HepG2 (cell line): ENCODE data around the gene NAV2. TPM values are rescaled to one million over a fixed set of nuclear protein-coding genes. Genes with fewer than 3 reads are reported as not detected.

ENCODE experiments used
- ASH2L ChIP-seq: fragments of 300-600, 200-600 bp; sonication (generic); IDR thresholded peaks from 2 replicates; pipeline ENCODE4 v1.7.0; 2017; ENCODE audit warnings: low read depth, mild to moderate bottlenecking, moderate library complexity, mixed read lengths, low read length; ENCODE audit not compliant: insufficient read length
- ETV5 ChIP-seq: IDR thresholded peaks from 2 replicates; pipeline ENCODE4 v1.6.1; 2018; ENCODE audit warnings: missing biosample characterization, missing genetic modification reagents, inconsistent platforms, borderline replicate concordance
- HNRNPL ChIP-seq: fragments of 200-400 bp; formaldehyde crosslinking; IDR thresholded peaks from 2 replicates; pipeline ENCODE4 v1.6.1; 2017; ENCODE audit warnings: mild to moderate bottlenecking, low read depth, low read length
- HOXA5 ChIP-seq: sonication (generic); formaldehyde crosslinking; IDR thresholded peaks from 2 replicates; pipeline ENCODE4 v1.4.0; 2020; ENCODE audit warnings: missing genetic modification reagents
- JUN ChIP-seq: sonication (generic); formaldehyde crosslinking; IDR thresholded peaks from 2 replicates; pipeline ENCODE4 v1.4.0; 2020; ENCODE audit warnings: mild to moderate bottlenecking, missing genetic modification reagents
- ONECUT2 ChIP-seq: sonication (generic); formaldehyde crosslinking; IDR thresholded peaks from 2 replicates; pipeline ENCODE4 v1.4.0; 2020; ENCODE audit warnings: missing genetic modification reagents
- POLR2A ChIP-seq, 2 experiments: IDR thresholded peaks; 2 replicates each; pipeline ENCODE4 v1.6.1; 2011; ENCODE audit warnings: low read depth in 2 of 2, low read length in 2 of 2, mild to moderate bottlenecking in 1 of 2, moderate library complexity in 1 of 2; ENCODE audit not compliant: insufficient read depth in 1 of 2
- PPARG ChIP-seq: conservative IDR thresholded peaks from 2 replicates; pipeline ENCODE4 v1.6.1; 2016; ENCODE audit warnings: missing biosample characterization, missing genetic modification reagents
- RFXANK ChIP-seq: IDR thresholded peaks from 2 replicates; pipeline ENCODE4 v1.6.1; 2016
- SP1 ChIP-seq, 2 experiments: fragments of 450-650 bp in 1 of 2; sonication (generic) in 1 of 2; formaldehyde crosslinking in 1 of 2; IDR thresholded peaks; 2 replicates each; pipeline versions ENCODE4 v1.4.0 to v1.6.1; 2016 to 2020; ENCODE audit warnings: missing genetic modification reagents in 1 of 2
- ZEB1 ChIP-seq: IDR thresholded peaks from 2 replicates; pipeline ENCODE4 v1.6.1; 2012; ENCODE audit warnings: mild to moderate bottlenecking, low read depth, inconsistent platforms; ENCODE audit not compliant: insufficient replicate concordance
- ZFY ChIP-seq: sonication (generic); formaldehyde crosslinking; IDR thresholded peaks from 2 replicates; pipeline ENCODE4 v1.4.0; 2020; ENCODE audit warnings: missing genetic modification reagents
- ZNF547 ChIP-seq: sonication (generic); formaldehyde crosslinking; IDR thresholded peaks from 2 replicates; pipeline ENCODE4 v1.5.1; 2020; ENCODE audit warnings: mild to moderate bottlenecking, missing genetic modification reagents
- ZNF598 ChIP-seq: sonication (generic); formaldehyde crosslinking; IDR thresholded peaks from 2 replicates; pipeline ENCODE4 v1.5.1; 2020; ENCODE audit warnings: mild to moderate bottlenecking, missing genetic modification reagents, borderline replicate concordance
- ZNF652 ChIP-seq: IDR thresholded peaks from 2 replicates; pipeline ENCODE4 v1.6.1; 2016; ENCODE audit warnings: low read depth, borderline replicate concordance
- polyA plus RNA-seq, 8 experiments: library from polyadenylated mRNA; depleted of rRNA in 3 of 8; stranded (reverse) in 7 of 8; unstranded in 1 of 8; fragments of >200 nt; fragmentation: Illumina TruSeq in 4 of 8; extraction: Trizol in 4 of 8; gene quantifications; 2 replicates each; pipeline versions ENCODE4 v1.2.1 to v1.2.3, GENCODE V29; 2011 to 2016; ENCODE audit warnings: low read depth in 4 of 8, missing spikeins in 1 of 8, mixed read lengths in 1 of 8; ENCODE audit not compliant: insufficient read depth in 1 of 8
- total RNA-seq, 5 experiments: library from RNA; depleted of rRNA; stranded (reverse); fragments of >200 nt; fragmentation: Illumina TruSeq; extraction: Trizol; gene quantifications; 2 replicates each; pipeline ENCODE4 v1.2.3, GENCODE V29; 2016; ENCODE audit warnings: low read depth in 1 of 5
- TF ChIP-seq, protein P1 (sequence below): sonication (generic); formaldehyde crosslinking; IDR thresholded peaks from 2 replicates; pipeline ENCODE4 v1.8.0; 2022; ENCODE audit warnings: missing genetic modification reagents, mild to moderate bottlenecking, moderate library complexity, borderline replicate concordance
- TF ChIP-seq, protein P2 (sequence below), 2 experiments: fragments of 450-650 bp in 1 of 2; sonication (generic) in 1 of 2; formaldehyde crosslinking in 1 of 2; IDR thresholded peaks; 2 replicates each; pipeline versions ENCODE4 v1.6.1 to v1.8.0; 2016 to 2022; ENCODE audit warnings: antibody characterized with exemption in 1 of 2, mild to moderate bottlenecking in 1 of 2, missing genetic modification reagents in 1 of 2

NAV2 gene
- total and polyA plus RNA-seq, 2 of the 13 experiments (the other 11 are each of a cell fraction or from before 2014, with no cell fraction given): 9.3 to 34.6 TPM

DNA sequence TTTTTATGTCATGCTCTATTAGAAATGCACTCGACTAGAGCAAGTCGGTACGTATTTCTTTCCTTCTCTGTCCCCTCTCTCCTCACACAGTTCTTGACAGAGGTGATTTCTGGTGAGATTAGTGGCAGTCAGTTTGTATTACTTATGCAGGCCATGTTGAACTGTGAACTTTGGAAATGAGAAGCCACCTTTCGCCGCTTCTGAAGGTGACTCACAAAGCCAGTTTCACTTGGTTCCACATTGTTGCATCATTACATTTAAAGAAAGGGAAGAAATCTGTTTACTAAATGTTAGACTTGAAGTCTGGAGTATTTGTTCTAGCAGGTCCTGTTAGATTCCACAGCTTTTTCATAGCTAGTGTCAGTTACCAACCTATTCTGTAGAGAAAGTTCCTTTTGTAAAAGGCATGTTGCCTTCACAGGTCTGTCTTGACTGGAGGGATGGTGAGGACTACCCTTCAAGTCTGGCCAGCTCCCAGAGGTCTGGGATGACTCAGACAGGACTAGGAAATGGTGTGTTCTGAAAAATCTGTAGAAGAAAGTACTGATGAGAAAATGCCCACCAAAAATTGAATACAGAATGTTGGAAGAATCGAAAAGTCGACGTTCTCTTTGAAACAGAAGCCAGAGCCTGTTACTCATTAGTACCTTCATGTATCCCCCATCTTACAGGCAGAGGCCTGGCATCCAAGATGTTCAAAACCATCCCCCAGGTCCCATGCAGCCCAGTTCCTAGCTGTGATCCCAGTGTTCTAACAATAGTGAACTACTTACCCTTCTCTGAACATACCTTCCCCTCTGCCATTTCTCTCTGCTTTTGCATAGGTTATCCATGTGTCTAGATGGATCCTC is 266.3 kb downstream of the NAV2 start (continued):
- TF ChIP-seq, protein P1, sequence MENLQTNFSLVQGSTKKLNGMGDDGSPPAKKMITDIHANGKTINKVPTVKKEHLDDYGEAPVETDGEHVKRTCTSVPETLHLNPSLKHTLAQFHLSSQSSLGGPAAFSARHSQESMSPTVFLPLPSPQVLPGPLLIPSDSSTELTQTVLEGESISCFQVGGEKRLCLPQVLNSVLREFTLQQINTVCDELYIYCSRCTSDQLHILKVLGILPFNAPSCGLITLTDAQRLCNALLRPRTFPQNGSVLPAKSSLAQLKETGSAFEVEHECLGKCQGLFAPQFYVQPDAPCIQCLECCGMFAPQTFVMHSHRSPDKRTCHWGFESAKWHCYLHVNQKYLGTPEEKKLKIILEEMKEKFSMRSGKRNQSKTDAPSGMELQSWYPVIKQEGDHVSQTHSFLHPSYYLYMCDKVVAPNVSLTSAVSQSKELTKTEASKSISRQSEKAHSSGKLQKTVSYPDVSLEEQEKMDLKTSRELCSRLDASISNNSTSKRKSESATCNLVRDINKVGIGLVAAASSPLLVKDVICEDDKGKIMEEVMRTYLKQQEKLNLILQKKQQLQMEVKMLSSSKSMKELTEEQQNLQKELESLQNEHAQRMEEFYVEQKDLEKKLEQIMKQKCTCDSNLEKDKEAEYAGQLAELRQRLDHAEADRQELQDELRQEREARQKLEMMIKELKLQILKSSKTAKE (CRISPR knock-in tag): 0 out of 2 replicates have a peak, but pooled peaks have one; percentile 21
- TF ChIP-seq JUN (CRISPR knock-in tag) (peak; percentile 69; the same call in 1 of the 2 replicates), ZNF652 (peak; percentile 19; the same call in 1 of the 2 replicates), HNRNPL (no peak), ASH2L (no peak), ZEB1 (peak; percentile 53), ONECUT2 (CRISPR knock-in tag) (no peak), RFXANK (CRISPR knock-in tag) (no peak), ZNF547 (CRISPR knock-in tag) (no peak), POLR2A (IDR thresholded peaks at IDR 0.05; ENCODE audit: insufficient read depth in 1 of 2, low read depth in 2 of 2, low read length in 2 of 2) (peak; percentile 29 to 44; a peak in 1 of 4 replicates), ETV5 (CRISPR knock-in tag) (peak; percentile 75; the same call in 1 of the 2 replicates), ZNF598 (CRISPR knock-in tag) (no peak), ZFY (peak; percentile 28), HOXA5 (CRISPR knock-in tag) (no peak; the same call in 1 of the 2 replicates), SP1 (IDR thresholded peaks at IDR 0.05) (no peak), SP1 (CRISPR knock-in tag; IDR thresholded peaks at IDR 0.05) (no peak), PPARG (peak; percentile 42; the same call in 1 of the 2 replicates)
- TF ChIP-seq, protein P2, sequence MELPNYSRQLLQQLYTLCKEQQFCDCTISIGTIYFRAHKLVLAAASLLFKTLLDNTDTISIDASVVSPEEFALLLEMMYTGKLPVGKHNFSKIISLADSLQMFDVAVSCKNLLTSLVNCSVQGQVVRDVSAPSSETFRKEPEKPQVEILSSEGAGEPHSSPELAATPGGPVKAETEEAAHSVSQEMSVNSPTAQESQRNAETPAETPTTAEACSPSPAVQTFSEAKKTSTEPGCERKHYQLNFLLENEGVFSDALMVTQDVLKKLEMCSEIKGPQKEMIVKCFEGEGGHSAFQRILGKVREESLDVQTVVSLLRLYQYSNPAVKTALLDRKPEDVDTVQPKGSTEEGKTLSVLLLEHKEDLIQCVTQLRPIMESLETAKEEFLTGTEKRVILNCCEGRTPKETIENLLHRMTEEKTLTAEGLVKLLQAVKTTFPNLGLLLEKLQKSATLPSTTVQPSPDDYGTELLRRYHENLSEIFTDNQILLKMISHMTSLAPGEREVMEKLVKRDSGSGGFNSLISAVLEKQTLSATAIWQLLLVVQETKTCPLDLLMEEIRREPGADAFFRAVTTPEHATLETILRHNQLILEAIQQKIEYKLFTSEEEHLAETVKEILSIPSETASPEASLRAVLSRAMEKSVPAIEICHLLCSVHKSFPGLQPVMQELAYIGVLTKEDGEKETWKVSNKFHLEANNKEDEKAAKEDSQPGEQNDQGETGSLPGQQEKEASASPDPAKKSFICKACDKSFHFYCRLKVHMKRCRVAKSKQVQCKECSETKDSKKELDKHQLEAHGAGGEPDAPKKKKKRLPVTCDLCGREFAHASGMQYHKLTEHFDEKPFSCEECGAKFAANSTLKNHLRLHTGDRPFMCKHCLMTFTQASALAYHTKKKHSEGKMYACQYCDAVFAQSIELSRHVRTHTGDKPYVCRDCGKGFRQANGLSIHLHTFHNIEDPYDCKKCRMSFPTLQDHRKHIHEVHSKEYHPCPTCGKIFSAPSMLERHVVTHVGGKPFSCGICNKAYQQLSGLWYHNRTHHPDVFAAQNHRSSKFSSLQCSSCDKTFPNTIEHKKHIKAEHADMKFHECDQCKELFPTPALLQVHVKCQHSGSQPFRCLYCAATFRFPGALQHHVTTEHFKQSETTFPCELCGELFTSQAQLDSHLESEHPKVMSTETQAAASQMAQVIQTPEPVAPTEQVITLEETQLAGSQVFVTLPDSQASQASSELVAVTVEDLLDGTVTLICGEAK (IDR thresholded peaks at IDR 0.05): no peak
- TF ChIP-seq, protein P2 (CRISPR knock-in tag; IDR thresholded peaks at IDR 0.05): no peak; the same call in 1 of the 2 replicates
